ENCODE results near the gene VAMP4. TPM values are rescaled to one million over a fixed set of nuclear protein-coding genes. Genes with fewer than 3 reads are reported as not detected.

VAMP4 gene
- total RNA-seq, 1 experiment from 2014 or later = 4.2 TPM

- WGBS (ENCODE audit: extremely low coverage, insufficient read length, low lambda C conversion rate) = no CpG with 5 or more reads among the region's 8 CpGs
- no peak overlapping the region for H2AK5ac ChIP-seq (ENCODE audit: insufficient read length, low read length)
- H4K20me1 ChIP-seq (ENCODE audit: control insufficient read depth, insufficient read depth, insufficient read length) = no peaks in the 10 kb centered on the region
- H3T11ph ChIP-seq (ENCODE audit: low read length) = no peak overlapping the region
- Mint-ChIP-seq H3K4me3 (peak overlapping the region; percentile 100), H3K27me3 (ENCODE audit: low read depth) (no peaks in the 10 kb centered on the region), H3K9me3 (no peaks in the 10 kb centered on the region), H3K27ac (peak overlapping the region; percentile 98 to 99 (median 99); a peak in 6 of 7 replicates), H3K4me1 (peaks cover 25 to 36% of the 10 kb centered on the region in 2 experiments), H3K36me3 (ENCODE audit: insufficient read depth in 1 of 3, low read depth in 3 of 3) (no peaks in the 10 kb centered on the region)
- H2BK12ac ChIP-seq (ENCODE audit: insufficient read length, low read depth, low read length) = no peak overlapping the region
- no peak overlapping the region for H4K8ac ChIP-seq (replicated peaks; ENCODE audit: insufficient read length, low read depth, low read length)
- no peaks in the 10 kb centered on the region for H3K27me3 ChIP-seq (ENCODE audit: insufficient read depth, low read length)
- H2BK5ac ChIP-seq (ENCODE audit: insufficient read length, low read length) = no peak overlapping the region
- H3K79me1 ChIP-seq (ENCODE audit: insufficient read depth, low read depth, low read length, poor library complexity, severe bottlenecking) = no peaks in the 10 kb centered on the region
- no peak overlapping the region for H4K5ac ChIP-seq (ENCODE audit: insufficient read length, low read depth, low read length)
- no peak overlapping the region for H3K27ac ChIP-seq (ENCODE audit: insufficient read length, low read depth, low read length)
- no peaks in the 10 kb centered on the region for H3K79me2 ChIP-seq (ENCODE audit: insufficient read depth, low read length)
- H2BK15ac ChIP-seq (ENCODE audit: low read depth, low read length) = no peak overlapping the region
- H3K9ac ChIP-seq (ENCODE audit: extremely low read depth, insufficient read length, low read length) = no peak overlapping the region
- no peak overlapping the region for H4K91ac ChIP-seq (ENCODE audit: insufficient read length, low read depth, low read length)
- no peak for TF ChIP-seq CTCF (conservative IDR thresholded peaks at IDR 0.05)
- H2BK120ac ChIP-seq (ENCODE audit: low read depth, low read length, poor library complexity, severe bottlenecking) = no peak overlapping the region
- no peak overlapping the region for H3K23ac ChIP-seq (ENCODE audit: insufficient read length, low read depth, low read length)
- H3K4me1 ChIP-seq (ENCODE audit: insufficient read depth, low read length) = no peaks in the 10 kb centered on the region
- H3K9me3 ChIP-seq (ENCODE audit: control insufficient read depth, low read depth, low read length) = no peaks in the 10 kb centered on the region
- H3K18ac ChIP-seq (ENCODE audit: insufficient read length, low read depth, low read length) = no peak overlapping the region
- no peak overlapping the region for H2BK20ac ChIP-seq (ENCODE audit: low read depth, low read length, poor library complexity, severe bottlenecking)
- DNase-seq = no peak
- no peak overlapping the region for H3K4ac ChIP-seq (ENCODE audit: low read depth, low read length)
- no peak overlapping the region for H3K56ac ChIP-seq (ENCODE audit: insufficient read length, low read depth, low read length)
- no peak overlapping the region for H2AFZ ChIP-seq (ENCODE audit: low read length)
- peaks cover 11% of the 10 kb centered on the region for H3K23me2 ChIP-seq (ENCODE audit: insufficient read length, low read depth, low read length, poor library complexity, severe bottlenecking)
- no peak overlapping the region for H3K14ac ChIP-seq (ENCODE audit: insufficient read depth, low read length)
- H3K4me2 ChIP-seq (ENCODE audit: insufficient read depth, insufficient read length, low read length) = peak overlapping the region; percentile 64
These were observed 1.4 kb upstream of the VAMP4 start for GRCh38 chr1:171743081-171743870.
